ENCODE data around the gene COL15A1. TPM values are rescaled to one million over a fixed set of nuclear protein-coding genes. Genes with fewer than 3 reads are reported as not detected.

The COL15A1 gene
- total and polyA plus RNA-seq, 2 donors = 42.0 to 136 TPM

DNA sequence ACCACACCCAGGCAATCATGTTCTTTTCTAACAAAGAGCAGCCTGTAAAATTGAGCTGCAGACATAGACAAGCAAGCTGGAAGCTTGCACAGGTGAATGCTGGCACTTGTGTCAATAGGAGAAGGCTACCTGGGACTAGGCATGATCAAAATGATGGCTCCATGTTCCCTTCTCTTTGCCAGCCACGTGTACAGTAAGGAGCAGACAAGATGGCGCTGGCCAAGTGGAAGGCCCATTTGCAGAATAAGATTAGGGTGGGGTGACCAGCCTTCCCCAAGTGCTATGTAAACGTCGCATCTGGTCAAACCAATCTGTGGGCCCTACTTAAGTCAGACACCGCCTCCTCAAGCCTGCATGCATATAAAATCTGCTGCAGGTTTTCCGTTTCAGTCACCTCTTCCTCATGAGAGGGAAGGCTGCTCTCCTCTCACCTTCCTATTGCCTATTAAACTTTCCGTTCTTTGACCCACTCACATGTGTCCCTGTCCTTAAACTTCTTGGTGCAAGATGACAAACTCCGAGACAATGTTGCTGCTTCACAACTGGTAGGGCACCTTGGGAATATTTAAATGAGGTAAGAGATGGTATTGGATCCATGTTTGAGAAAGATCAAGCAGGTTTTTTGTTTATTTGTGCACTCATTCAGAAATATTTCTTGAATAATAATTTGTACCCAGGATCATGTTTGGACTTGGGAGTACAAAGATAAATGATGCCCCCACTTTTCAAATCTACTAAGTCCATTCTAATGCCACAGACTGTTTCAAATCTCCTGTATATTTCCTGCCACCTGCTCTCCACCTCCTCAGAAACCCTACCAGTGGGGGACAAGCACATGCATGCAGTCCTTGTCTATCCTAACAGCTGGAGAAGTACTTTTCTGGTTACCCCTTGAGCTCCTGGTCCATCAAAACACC is 130.5 kb downstream of the COL15A1 start:
- Histone ChIP-seq H3K4me1 (ENCODE audit: insufficient read depth) (no peaks in the 10 kb centered on the region), H3K36me3 (ENCODE audit: insufficient read depth) (no peaks in the 10 kb centered on the region), H3K4me3 (ENCODE audit: low read depth, low read length) (no peak overlapping the region), H3K27ac (ENCODE audit: low read depth) (no peak overlapping the region)
- 87% methylated on average over 8 of the region's 8 CpGs for WGBS
- no peak for DNase-seq (ENCODE audit: extremely low spot score)

DNA sequence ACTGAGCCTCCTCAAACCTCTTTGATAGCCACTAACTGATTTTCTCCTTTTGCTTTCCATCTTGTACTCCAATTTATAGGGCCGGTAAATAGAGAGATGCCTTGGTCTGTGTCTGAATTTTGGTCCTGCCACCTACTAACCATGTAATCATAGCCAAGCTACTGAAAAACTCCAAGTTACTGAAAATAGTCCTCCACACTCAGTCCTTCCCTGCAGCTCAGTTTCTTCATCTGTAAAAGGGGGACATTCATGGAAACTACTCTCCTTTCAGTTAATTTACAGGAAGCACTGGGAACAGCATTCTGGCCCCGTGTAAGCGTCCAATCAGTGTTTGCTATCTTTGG is 131.2 kb downstream of the COL15A1 start:
- DNase-seq (ENCODE audit: extremely low spot score) = no peak
- no peaks in the 10 kb centered on the region for H3K4me1 ChIP-seq (ENCODE audit: insufficient read depth)
- H3K36me3 ChIP-seq (ENCODE audit: insufficient read depth) = no peaks in the 10 kb centered on the region
- no peak overlapping the region for H3K4me3 ChIP-seq (ENCODE audit: low read depth, low read length)
- 86% methylated on average over 3 of the region's 3 CpGs for WGBS
- no peak overlapping the region for H3K27ac ChIP-seq (ENCODE audit: low read depth)

GRCh38 chr9:99075246-99075912 is 131.7 kb downstream of the COL15A1 start:
- WGBS = 45% methylated on average over 6 of the region's 6 CpGs
- no peaks in the 10 kb centered on the region for H3K4me1 ChIP-seq (ENCODE audit: insufficient read depth)
- H3K36me3 ChIP-seq (ENCODE audit: insufficient read depth) = no peaks in the 10 kb centered on the region
- H3K4me3 ChIP-seq (ENCODE audit: low read depth, low read length) = no peak overlapping the region
- DNase-seq (ENCODE audit: extremely low spot score) = no peak
- no peak overlapping the region for H3K27ac ChIP-seq (ENCODE audit: low read depth)

GRCh38 chr9:99076030-99076429 is 132.3 kb downstream of the COL15A1 start:
- no peaks in the 10 kb centered on the region for H3K36me3 ChIP-seq (ENCODE audit: insufficient read depth)
- WGBS = 90% methylated on average over 4 of the region's 4 CpGs
- no peaks in the 10 kb centered on the region for H3K4me1 ChIP-seq (ENCODE audit: insufficient read depth)
- DNase-seq (ENCODE audit: extremely low spot score) = no peak
- no peak overlapping the region for H3K4me3 ChIP-seq (ENCODE audit: low read depth, low read length)
- H3K27ac ChIP-seq (ENCODE audit: low read depth) = no peak overlapping the region

- no peak overlapping the region for H3K27ac ChIP-seq (ENCODE audit: low read depth)
- no peak for DNase-seq (ENCODE audit: extremely low spot score)
- H3K4me1 ChIP-seq (ENCODE audit: insufficient read depth) = no peaks in the 10 kb centered on the region
- 41% methylated on average over 6 of the region's 6 CpGs for WGBS
- H3K36me3 ChIP-seq (ENCODE audit: insufficient read depth) = no peaks in the 10 kb centered on the region
- no peak overlapping the region for H3K4me3 ChIP-seq (ENCODE audit: low read depth, low read length)
These were observed 132.9 kb downstream of the COL15A1 start for GRCh38 chr9:99076483-99077171.

GRCh38 chr9:99078717-99079116 is 135.0 kb downstream of the COL15A1 start:
- DNase-seq (ENCODE audit: extremely low spot score) = no peak
- Histone ChIP-seq H3K27ac (ENCODE audit: low read depth) (no peak overlapping the region), H3K4me1 (ENCODE audit: insufficient read depth) (no peaks in the 10 kb centered on the region), H3K4me3 (ENCODE audit: low read depth, low read length) (no peak overlapping the region), H3K36me3 (ENCODE audit: insufficient read depth) (no peaks in the 10 kb centered on the region)
- 80% methylated on average over 2 of the region's 2 CpGs for WGBS

GRCh38 chr9:99079542-99079941 is 135.8 kb downstream of the COL15A1 start:
- Histone ChIP-seq H3K4me3 (ENCODE audit: low read depth, low read length) (no peak overlapping the region), H3K4me1 (ENCODE audit: insufficient read depth) (no peaks in the 10 kb centered on the region), H3K36me3 (ENCODE audit: insufficient read depth) (no peaks in the 10 kb centered on the region), H3K27ac (ENCODE audit: low read depth) (no peak overlapping the region)
- no peak for DNase-seq (ENCODE audit: extremely low spot score)
- WGBS = 92% methylated on average over 3 of the region's 3 CpGs

GRCh38 chr9:99083051-99083450 is 139.3 kb downstream of the COL15A1 start:
- Histone ChIP-seq H3K27ac (ENCODE audit: low read depth) (no peak overlapping the region), H3K4me3 (ENCODE audit: low read depth, low read length) (no peak overlapping the region), H3K4me1 (ENCODE audit: insufficient read depth) (no peaks in the 10 kb centered on the region), H3K36me3 (ENCODE audit: insufficient read depth) (no peaks in the 10 kb centered on the region)
- no peak for DNase-seq (ENCODE audit: extremely low spot score)
- WGBS = 87% methylated on average over 6 of the region's 6 CpGs

GRCh38 chr9:99085949-99086948 is 142.5 kb downstream of the COL15A1 start:
- Histone ChIP-seq H3K27ac (ENCODE audit: low read depth) (no peak overlapping the region), H3K36me3 (ENCODE audit: insufficient read depth) (no peaks in the 10 kb centered on the region), H3K4me3 (ENCODE audit: low read depth, low read length) (no peak overlapping the region), H3K4me1 (ENCODE audit: insufficient read depth) (no peaks in the 10 kb centered on the region)
- no peak for DNase-seq (ENCODE audit: extremely low spot score)
- WGBS = 68% methylated on average over 12 of the region's 12 CpGs

- no peak overlapping the region for H3K4me3 ChIP-seq (ENCODE audit: low read depth, low read length)
- no peak for DNase-seq (ENCODE audit: extremely low spot score)
- no peak overlapping the region for H3K27ac ChIP-seq (ENCODE audit: low read depth)
- no peaks in the 10 kb centered on the region for H3K36me3 ChIP-seq (ENCODE audit: insufficient read depth)
- H3K4me1 ChIP-seq (ENCODE audit: insufficient read depth) = no peaks in the 10 kb centered on the region
- 95% methylated on average over 3 of the region's 3 CpGs for WGBS
These were observed 143.8 kb downstream of the COL15A1 start for GRCh38 chr9:99087462-99087861.

DNA sequence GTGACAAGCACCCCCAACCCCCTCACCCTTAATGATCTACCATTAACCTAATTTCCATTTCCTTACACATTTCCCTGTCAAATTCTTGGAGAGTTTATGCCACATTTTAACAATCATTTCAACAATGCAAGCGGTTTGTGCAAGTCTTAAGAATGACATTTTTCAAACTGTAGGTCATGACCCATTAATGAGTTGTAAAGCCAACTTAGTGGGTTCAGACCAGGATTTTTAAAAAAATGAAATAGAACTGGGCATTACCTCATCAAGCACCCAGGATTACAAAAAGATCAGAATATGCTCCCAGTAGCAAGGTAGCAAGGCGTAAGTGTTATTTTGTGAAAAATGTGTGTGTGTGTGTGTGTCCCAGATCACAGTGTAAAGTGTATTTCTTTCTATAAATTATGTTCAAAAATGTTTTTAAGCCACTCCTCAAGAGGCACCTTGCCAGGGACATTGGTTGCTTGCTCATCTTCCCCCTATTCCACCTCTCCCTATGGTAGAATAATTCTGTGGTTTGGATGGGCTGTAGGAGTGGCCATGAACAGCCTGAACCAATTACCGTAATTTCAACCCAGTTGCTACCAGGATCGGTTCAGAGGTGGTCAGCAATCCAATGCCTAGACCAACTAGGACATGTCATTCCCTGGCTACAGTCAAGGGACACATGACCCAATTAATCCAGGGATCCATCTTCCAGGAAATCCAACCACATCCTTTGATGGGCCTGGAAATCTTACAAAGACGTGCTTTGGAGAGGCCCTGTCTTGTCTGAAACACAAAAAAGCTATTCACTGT is 146.8 kb downstream of the COL15A1 start:
- DNase-seq (ENCODE audit: extremely low spot score) = no peak
- peaks cover 1% of the 10 kb centered on the region for H3K4me1 ChIP-seq (ENCODE audit: insufficient read depth)
- H3K27ac ChIP-seq (ENCODE audit: low read depth) = no peak overlapping the region
- H3K4me3 ChIP-seq (ENCODE audit: low read depth, low read length) = no peak overlapping the region
- H3K36me3 ChIP-seq (ENCODE audit: insufficient read depth) = no peaks in the 10 kb centered on the region
- WGBS = 91% methylated on average over 5 of the region's 5 CpGs

DNA sequence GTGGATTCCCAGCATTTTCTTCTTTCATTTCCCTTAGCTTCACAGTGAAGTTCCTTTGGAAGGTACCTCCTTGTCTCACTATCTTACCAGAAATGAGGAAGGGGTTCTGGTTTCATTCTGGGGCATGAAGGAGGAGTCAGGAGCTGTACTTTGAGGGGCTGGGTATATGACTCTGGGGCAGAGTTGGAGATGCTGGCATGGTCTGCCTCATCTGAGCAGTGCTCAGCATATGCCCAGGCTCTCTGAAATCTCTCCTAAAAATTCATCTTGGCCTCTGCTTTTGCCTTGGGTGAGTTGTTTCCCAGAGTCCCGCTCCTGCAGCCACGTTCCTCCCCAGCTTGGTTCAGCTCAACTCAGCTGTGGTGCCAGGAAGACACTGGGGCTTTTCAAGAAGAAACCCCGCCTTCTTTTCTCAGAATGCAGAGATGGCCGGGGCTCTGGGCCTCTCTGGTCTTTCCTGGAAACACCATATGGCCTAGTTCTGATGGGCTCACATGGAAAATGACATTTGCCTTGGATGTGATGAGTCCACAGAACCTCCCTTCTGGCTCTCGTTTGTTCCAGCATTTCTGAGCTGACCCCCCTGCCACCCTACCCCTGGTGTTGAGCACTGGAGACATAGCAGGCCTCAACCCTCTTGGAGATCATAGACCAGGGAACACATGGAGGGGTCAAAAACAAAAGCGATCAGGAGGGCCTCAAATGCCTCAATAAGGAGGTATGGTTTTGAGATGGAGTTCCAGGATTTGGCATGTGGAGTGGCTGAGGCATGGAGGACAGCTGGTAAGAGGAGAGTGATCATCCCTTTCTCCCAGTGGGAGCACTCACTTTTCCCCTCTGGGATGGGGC is 149.2 kb downstream of the COL15A1 start:
- Histone ChIP-seq H3K36me3 (ENCODE audit: insufficient read depth) (no peaks in the 10 kb centered on the region), H3K4me1 (ENCODE audit: insufficient read depth) (peaks cover 1% of the 10 kb centered on the region), H3K4me3 (ENCODE audit: low read depth, low read length) (no peak overlapping the region), H3K27ac (ENCODE audit: low read depth) (no peak overlapping the region)
- 84% methylated on average over 6 of the region's 6 CpGs for WGBS
- DNase-seq (ENCODE audit: extremely low spot score) = no peak

Measured in urinary bladder (tissue), 4 donors.